Breast epithelium (tissue), 4 donors: ENCODE data around the gene C1QBP. TPM values are rescaled to one million over a fixed set of nuclear protein-coding genes. Genes with fewer than 3 reads are reported as not detected.
A peak's percentile ranks its signal among the peaks of the same experiment; 100 is the strongest.

Experiments
- DNase-seq, 2 donors: peaks; one replicate each; pipeline ENCODE4 v3.0.0-alpha.2; 2019; ENCODE audit warnings: low spot score in 2 of 2
- H3K27ac ChIP-seq, 2 donors: fragments of 200-600 bp; sonication (generic) in 1 of 2; one replicate each; pipeline ENCODE4 v1.5.1; 2016 to 2019; ENCODE audit warnings: mild to moderate bottlenecking in 1 of 2
- H3K27me3 ChIP-seq, 2 donors: fragments of 200-600 bp; sonication (generic) in 1 of 2; one replicate each; pipeline versions ENCODE4 v1.5.1 to v1.6.0; 2017 to 2019; ENCODE audit warnings: control low read depth in 1 of 2, mild to moderate bottlenecking in 1 of 2
- H3K36me3 ChIP-seq: fragments of 200-600 bp; one replicate; pipeline ENCODE4 v1.5.1; 2019
- H3K4me1 ChIP-seq, 2 donors: fragments of 200-600 bp; sonication (generic); one replicate each; pipeline ENCODE4 v1.5.1; 2016 to 2019; ENCODE audit warnings: control low read depth in 1 of 2
- H3K4me3 ChIP-seq, 3 donors: fragments of 200-600 bp; sonication (generic); 1 replicate in 2 of 3; 2 replicates in 1 of 3; pipeline ENCODE4 v1.5.1; 2016 to 2019; ENCODE audit warnings: mild to moderate bottlenecking in 3 of 3, moderate library complexity in 2 of 3
- H3K9me3 ChIP-seq, 2 donors: fragments of 200-600 bp; sonication (generic) in 1 of 2; one replicate each; pipeline ENCODE4 v1.5.1; 2016 to 2019; ENCODE audit warnings: control low read depth in 1 of 2
- CTCF ChIP-seq, 3 donors: fragments of 450-650 bp; IDR thresholded peaks; one replicate each; pipeline ENCODE4 v1.5.1; 2016 to 2017; ENCODE audit warnings: antibody characterized with exemption in 3 of 3, mild to moderate bottlenecking in 3 of 3, moderate library complexity in 3 of 3
- POLR2A ChIP-seq: fragments of 450-650 bp; IDR thresholded peaks from one replicate; pipeline ENCODE4 v1.6.1; 2016; ENCODE audit warnings: antibody characterized with exemption, mild to moderate bottlenecking, moderate library complexity
- POLR2AphosphoS5 ChIP-seq, 3 donors: sonication (generic); formaldehyde crosslinking; IDR thresholded peaks; one replicate each; pipeline ENCODE4 v1.6.1; 2017; ENCODE audit warnings: antibody characterized with exemption in 3 of 3
- intact Hi-C: fragments of 100-400 bp; cut with DNase I; formaldehyde crosslinking; loops from one replicate; pipeline ENCODE4 v1.15.1; 2023; ENCODE audit warnings: low total_unique reads
- total RNA-seq, 3 donors: library from RNA; depleted of rRNA; stranded (reverse); fragments of >200 nt; gene quantifications; one replicate each; pipeline ENCODE4 v1.1.0, GENCODE V29; 2016

C1QBP gene
- total RNA-seq, 3 donors from 2014 or later, result 59.0 to 109 (median 88.8) TPM

GRCh38 chr17:5468075-5468473 is 29.1 kb upstream of the C1QBP start:
- Histone ChIP-seq H3K4me1 (peaks cover 0 to 5% of the 10 kb centered on the region in 2 donors), H3K4me3 (peak overlapping the region; percentile 73 to 100 (median 98)), H3K36me3 (no peaks in the 10 kb centered on the region), H3K27me3 (no peaks in the 10 kb centered on the region), H3K9me3 (no peaks in the 10 kb centered on the region), H3K27ac (no peak overlapping the region)
- intact Hi-C loops, result no loop called here
- no peak for DNase-seq
- TF ChIP-seq CTCF (IDR thresholded peaks at IDR 0.05) (no peak), POLR2A (no peak), POLR2AphosphoS5 (IDR thresholded peaks at IDR 0.05) (no peak)

- TF ChIP-seq CTCF (IDR thresholded peaks at IDR 0.05) (no peak), POLR2A (no peak), POLR2AphosphoS5 (IDR thresholded peaks at IDR 0.05) (no peak)
- Histone ChIP-seq H3K4me3 (peak overlapping the region; percentile 73 to 100 (median 98)), H3K9me3 (no peaks in the 10 kb centered on the region), H3K27me3 (no peaks in the 10 kb centered on the region), H3K4me1 (peaks cover 0 to 5% of the 10 kb centered on the region in 2 donors), H3K36me3 (no peaks in the 10 kb centered on the region), H3K27ac (no peak overlapping the region)
- intact Hi-C loops, result no loop called here
- no peak for DNase-seq
Observed at GRCh38 chr17:5467416-5467815, 28.5 kb upstream of the C1QBP start.

- Histone ChIP-seq H3K4me3 (no peak overlapping the region), H3K9me3 (no peaks in the 10 kb centered on the region), H3K27me3 (no peaks in the 10 kb centered on the region), H3K4me1 (peaks cover 0 to 5% of the 10 kb centered on the region in 2 donors), H3K36me3 (no peaks in the 10 kb centered on the region), H3K27ac (no peak overlapping the region)
- DNase-seq, result no peak
- intact Hi-C loops, result no loop called here
- TF ChIP-seq CTCF (IDR thresholded peaks at IDR 0.05), result no peak
- TF ChIP-seq POLR2A, result no peak
- TF ChIP-seq POLR2AphosphoS5 (IDR thresholded peaks at IDR 0.05), result no peak
Observed at GRCh38 chr17:5466295-5466694, 27.3 kb upstream of the C1QBP start.

GRCh38 chr17:5464717-5465507 is 26.0 kb upstream of the C1QBP start:
- peaks cover 0 to 5% of the 10 kb centered on the region in 2 donors for H3K4me1 ChIP-seq
- intact Hi-C loops, result no loop called here
- no peak overlapping the region for H3K27ac ChIP-seq
- H3K27me3 ChIP-seq, result no peaks in the 10 kb centered on the region
- no peaks in the 10 kb centered on the region for H3K36me3 ChIP-seq
- DNase-seq, result no peak
- H3K9me3 ChIP-seq, result no peaks in the 10 kb centered on the region
- TF ChIP-seq CTCF (IDR thresholded peaks at IDR 0.05) (no peak), POLR2A (no peak), POLR2AphosphoS5 (IDR thresholded peaks at IDR 0.05) (no peak)
- H3K4me3 ChIP-seq, result no peak overlapping the region

- Histone ChIP-seq H3K4me1 (no peaks in the 10 kb centered on the region), H3K4me3 (no peak overlapping the region), H3K27ac (peak overlapping the region; percentile 75 to 80), H3K36me3 (no peaks in the 10 kb centered on the region), H3K27me3 (no peaks in the 10 kb centered on the region), H3K9me3 (no peaks in the 10 kb centered on the region)
- TF ChIP-seq CTCF (IDR thresholded peaks at IDR 0.05), result no peak
- TF ChIP-seq POLR2A, result no peak
- no peak for TF ChIP-seq POLR2AphosphoS5 (IDR thresholded peaks at IDR 0.05)
- peak in 1 of 2 donors; percentile 70 for DNase-seq
- intact Hi-C loops, result no loop called here
Observed at GRCh38 chr17:5446786-5447185, 7.8 kb upstream of the C1QBP start.
